ENCODE data around the gene CCDC77.
"Not testable (repeated sequence)": the region's sequence is repeated elsewhere in the genome, so short reads cannot be mapped to it uniquely, and the experiment has no call there.

Gene CCDC77

DNA sequence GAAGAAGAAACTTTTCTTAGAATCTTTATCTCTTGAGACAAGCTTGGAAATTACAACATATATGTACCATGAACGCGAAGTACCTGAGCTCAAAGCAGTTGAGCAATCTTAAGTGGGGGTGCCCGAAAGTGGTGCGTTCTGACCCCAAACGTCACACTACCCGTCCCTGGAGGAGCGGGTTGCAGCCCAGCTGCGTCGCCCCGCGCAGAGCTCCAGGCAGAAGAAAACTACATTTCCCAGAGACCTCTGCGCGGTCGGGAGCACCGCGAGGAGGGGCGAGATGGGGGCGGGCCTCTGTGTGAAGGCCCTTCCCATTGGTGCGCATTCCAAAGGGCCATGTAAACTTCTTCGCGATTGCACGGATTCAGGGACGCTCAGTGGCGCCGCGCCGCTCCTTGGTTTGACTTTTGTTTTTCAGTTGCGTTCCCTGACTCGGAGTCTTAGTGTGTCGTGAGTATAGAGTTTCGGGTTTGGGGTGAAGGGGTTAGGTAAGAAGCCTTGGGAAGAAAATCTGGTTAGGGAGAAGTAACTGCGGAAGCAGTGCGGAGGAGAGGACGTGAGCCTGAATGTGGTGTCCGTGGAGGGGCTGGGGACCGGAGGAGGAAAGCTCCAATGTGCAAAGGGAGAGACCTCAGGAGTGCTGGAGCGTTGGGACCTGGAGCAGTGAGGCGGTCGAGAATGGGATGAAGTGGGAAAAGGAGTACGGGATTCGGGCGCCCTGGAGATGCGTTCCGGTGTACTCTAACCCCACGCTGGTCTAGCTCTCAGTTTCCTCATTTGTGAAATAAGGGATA is at the start of gene CCDC77:
Gene CCDC77 (plus strand): TSS at position 410 of the 794 bp plus-strand sequence. CDS start 7,740 bp downstream, outside the sequence.
- DNase-seq = no peak

DNA sequence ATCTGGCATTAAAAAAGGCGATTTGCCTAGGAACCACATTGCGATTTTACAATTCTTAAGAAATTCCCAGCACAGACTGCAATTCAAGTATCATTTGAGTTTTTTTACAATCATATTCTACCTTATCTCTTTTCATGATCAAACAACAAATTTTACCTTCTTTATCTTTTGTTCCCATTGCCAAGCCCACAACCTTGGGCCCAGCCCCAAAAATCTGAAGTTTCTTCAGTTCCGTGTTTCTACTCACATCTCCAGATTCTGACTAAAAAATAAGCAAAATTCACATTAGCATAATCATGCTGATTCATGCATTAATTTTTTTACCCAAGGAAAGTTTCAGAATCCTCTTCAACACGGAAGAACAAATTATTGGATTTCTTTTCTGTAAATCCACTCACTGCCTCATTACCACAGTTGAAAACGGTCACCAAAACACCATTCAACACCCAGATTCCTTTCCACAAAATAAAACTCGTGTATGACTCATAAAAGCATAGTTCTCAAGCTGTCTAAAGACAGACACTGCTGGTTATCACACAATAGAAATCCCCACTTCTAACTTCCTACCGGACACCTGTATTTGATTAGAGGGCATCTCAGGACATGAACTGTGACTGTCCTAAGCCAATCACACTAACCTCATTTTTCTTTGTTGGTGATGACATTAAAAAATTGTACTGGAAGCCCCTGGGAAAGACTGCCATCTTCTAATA is 45.0 kb upstream of the CCDC77 start:
- no peak for DNase-seq

DNA sequence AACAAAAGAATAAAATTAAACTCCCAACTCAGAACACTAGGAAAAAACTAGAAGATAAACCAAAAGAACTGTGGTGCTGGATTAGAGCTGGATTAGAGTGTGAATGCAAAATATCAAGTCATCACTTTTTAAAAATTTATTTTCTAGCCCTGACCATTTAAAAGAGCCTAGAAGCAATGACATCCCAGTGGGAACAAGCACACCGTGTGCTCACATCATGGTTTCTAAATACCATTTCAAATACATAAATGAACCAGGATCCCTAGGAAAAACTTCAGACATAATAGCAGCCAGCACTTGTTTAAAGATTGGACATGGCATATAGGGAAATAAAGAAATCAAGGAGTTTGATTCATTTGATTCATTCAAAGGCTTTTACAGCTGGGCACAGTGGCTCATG is 42.4 kb upstream of the CCDC77 start:
- DNase-seq = no peak

DNA sequence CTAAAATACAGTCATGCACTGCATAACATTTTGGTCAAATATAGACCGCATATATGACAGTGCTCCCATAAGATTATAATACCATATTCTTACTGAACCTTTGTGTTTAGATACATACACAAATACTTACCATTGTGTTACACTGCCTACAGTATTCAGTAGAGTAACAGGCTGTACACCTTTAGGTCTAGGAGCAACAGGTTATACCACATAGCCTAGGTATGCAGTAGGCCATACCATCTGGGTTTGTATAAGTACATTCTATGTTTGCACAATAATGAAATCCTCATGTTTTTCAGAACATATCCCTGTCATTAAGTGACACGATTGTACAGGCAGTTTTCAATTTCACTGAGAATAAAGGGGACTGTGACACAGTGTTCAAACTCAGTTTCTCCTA is 34.6 kb upstream of the CCDC77 start:
- DNase-seq = no peak

- no peak for DNase-seq
Observed at GRCh38 chr12:367972-368371, 33.5 kb upstream of the CCDC77 start.

GRCh38 chr12:370739-371485 is 30.5 kb upstream of the CCDC77 start:
- not testable (repeated sequence) for DNase-seq

- DNase-seq = no peak
Observed at GRCh38 chr12:386651-387050, 14.8 kb upstream of the CCDC77 start.

- no peak for DNase-seq
Observed at GRCh38 chr12:388012-388411, 13.4 kb upstream of the CCDC77 start.

- no peak for DNase-seq
Observed at GRCh38 chr12:388541-389141, 12.8 kb upstream of the CCDC77 start.

- DNase-seq = no peak
Observed at GRCh38 chr12:389142-390096, 12.0 kb upstream of the CCDC77 start, which contains the start of gene KDM5A. Gene KDM5A (minus strand): TSS chr12:389320. CDS start chr12:389091, 229 bp downstream.

GRCh38 chr12:400828-401227 is 616 bp upstream of the CCDC77 start:
- no peak for DNase-seq

DNA sequence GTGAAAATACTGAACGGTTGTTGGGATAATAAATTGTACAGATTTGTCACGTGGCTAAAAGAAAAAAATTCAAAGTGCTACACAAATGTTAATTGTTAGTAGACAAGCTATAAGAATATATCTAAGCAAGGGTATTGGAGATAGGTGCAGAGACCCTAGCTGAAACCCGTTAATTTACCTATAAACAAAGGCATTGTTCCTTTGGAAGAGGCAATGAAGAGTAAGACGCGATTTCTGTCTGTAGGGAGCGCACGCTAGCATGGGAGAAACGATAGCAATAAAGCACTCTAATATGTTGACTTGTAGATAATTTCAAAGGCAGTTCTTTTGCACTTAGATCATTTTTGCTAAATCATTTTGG is 565 bp downstream of the CCDC77 start:
- DNase-seq = no peak

DNA sequence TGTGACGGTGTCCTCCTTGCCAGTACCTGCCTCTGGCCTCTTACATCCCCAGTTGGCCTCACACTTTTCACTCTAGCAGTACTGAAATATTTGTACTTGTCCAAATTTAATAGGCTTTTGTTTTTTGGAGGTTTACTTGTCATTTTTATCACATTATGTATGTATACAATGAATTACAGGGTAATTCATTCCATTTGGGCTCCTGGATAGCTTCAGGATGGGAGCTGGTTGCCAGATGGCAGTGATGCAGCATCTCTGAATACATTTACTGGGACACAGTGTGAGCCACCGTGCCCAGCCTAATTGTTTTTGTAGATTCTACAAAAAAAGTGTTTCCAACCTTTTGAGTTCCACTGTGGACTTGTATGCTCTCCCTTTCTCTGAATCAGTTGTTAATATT is 13.4 kb downstream of the CCDC77 start:
- DNase-seq = no peak

DNA sequence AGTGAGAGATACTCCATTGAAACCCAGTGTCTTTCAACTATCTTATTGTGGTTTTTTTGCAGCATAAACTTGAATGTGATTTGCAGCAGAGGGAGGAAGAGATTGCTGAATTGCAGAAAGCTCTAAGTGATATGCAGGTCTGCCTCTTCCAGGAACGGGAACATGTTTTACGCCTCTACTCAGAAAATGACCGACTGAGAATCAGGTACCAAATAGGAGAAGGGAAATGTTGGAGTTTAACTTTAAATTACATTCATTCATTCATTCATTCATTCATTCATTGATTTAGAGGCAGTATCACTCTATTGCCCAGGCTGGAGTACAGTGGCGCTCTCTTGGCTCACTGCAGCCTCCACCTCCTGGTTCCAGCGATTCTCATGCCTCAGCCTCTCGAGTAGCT is 17.0 kb downstream of the CCDC77 start:
- no peak for DNase-seq

DNA sequence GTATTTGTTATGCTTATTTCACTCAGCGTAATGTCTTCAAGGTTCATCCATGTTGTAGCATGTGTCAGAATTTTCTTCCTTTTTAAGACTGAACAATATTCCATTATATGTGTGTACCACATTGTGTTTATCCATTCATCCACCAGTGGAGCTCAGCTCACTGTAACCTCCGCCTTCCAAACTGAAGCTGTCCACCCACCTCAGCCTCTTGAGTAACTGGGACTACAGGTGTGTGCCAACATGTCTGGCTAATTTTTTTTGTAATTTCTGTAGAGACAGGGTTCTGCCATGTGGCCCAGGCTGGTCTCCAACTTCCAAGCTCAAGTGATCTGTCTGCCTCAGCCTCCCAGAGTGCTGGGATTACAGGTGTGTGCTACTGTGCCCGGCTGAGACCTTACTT is 21.1 kb downstream of the CCDC77 start:
- DNase-seq = no peak

DNA sequence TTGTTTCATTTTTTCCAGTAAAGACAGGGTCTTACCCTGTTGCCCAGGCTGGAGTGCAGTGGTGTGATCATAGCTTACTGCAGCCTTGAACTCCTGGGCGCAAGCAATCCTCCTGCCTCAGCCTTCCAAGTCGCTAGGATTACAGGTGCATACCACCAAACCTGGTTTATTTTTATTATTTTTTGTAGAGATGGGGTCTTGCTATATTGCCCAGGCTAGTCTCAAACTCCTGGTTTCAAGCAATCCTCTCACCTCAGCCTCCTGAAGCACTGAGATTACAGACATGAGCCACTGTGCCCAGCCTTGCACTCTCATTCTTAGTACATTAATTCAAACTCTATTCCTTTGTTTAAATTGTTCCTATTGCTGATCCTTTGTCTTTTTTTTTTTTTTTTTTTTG is 34.3 kb downstream of the CCDC77 start:
- DNase-seq = not testable (repeated sequence)

- no peak for DNase-seq
Observed at GRCh38 chr12:442235-442884, 40.9 kb downstream of the CCDC77 start.

- no peak for DNase-seq
Observed at GRCh38 chr12:447141-447540, 45.7 kb downstream of the CCDC77 start.

GRCh38 chr12:449203-449602 is 47.8 kb downstream of the CCDC77 start:
- DNase-seq = no peak

DNA sequence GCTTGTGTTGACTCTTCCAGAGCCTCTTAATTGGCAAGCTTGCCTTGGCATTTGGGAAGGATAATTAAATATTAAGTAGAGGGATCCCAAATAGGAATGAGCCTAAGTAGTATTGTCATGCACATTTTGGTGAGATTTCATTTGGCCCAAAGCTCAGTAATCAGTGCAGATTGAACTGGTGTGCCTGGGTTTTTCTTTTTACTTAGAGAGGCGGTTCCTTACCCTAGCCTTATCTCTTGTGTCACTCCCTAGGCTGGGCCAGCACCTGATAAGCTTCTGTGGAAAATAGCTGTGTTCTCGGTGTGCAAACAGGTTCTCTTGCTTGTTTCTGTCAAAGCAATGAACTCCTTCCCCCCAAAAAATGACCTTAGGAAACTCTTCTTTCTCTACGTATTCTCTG is 49.0 kb downstream of the CCDC77 start:
- DNase-seq = no peak

GRCh38 chr12:452667-453210 is 51.3 kb downstream of the CCDC77 start:
- DNase-seq = no peak
